GM08714 (cell line): ENCODE results near the gene MINK1.

Source experiments
- H3K4me3 ChIP-seq: fragments of 200-500 bp; sonication (Bioruptor generic); 2 replicates; pipeline ENCODE4 v1.5.1; 2014; ENCODE audit warnings: mild to moderate bottlenecking, low read length, inconsistent platforms
- ZNF274 ChIP-seq: IDR thresholded peaks from 2 replicates; pipeline ENCODE4 v1.6.1; 2012; ENCODE audit warnings: mild to moderate bottlenecking, low read depth, low read length

Gene MINK1

DNA sequence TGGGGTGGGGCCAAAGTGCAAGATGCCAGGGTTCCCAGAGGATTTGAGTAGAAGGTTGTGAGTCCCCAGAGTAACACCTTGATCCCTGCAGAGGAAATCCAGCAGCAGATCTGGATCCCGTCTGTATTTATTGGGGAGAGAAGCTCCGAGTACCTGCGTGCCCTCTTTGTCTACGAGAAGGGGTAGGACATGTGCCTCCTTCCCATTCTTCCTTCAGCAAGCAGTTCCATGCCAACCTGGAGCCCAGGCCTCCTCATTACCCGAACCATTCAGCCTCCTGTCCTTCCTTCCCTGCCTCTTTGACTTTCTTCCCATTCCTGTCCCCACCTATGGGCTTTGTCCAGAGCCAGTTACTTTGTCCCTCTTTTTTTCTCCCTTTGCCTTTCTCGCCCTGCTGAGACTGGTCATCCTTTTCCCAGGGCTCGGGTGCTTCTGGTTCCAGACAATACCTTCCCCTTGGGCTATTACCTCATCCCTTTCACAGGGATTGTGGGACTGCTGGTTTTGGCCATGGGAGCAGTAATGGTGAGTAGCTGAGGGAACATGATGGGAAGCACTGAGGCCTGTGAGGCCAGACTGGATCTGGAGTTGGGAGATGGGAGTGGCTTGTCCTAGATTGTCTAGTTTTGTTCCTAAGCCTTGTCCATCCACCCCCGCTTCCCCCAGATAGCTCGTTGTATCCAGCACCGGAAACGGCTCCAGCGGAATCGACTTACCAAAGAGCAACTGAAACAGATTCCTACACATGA, 109.8 kb downstream of the MINK1 start:
- H3K4me3 ChIP-seq, result no peak overlapping the region
- TF ChIP-seq ZNF274, result no peak

GRCh38 chr17:4944163-4944553, 111.0 kb downstream of the MINK1 start:
- peak overlapping the region; percentile 95; the same call in 1 of the 2 replicates for H3K4me3 ChIP-seq
- no peak for TF ChIP-seq ZNF274

- H3K4me3 ChIP-seq, result peak overlapping the region; percentile 95; the same call in 1 of the 2 replicates
Measured at GRCh38 chr17:4944554-4945175, 111.5 kb downstream of the MINK1 start.

DNA sequence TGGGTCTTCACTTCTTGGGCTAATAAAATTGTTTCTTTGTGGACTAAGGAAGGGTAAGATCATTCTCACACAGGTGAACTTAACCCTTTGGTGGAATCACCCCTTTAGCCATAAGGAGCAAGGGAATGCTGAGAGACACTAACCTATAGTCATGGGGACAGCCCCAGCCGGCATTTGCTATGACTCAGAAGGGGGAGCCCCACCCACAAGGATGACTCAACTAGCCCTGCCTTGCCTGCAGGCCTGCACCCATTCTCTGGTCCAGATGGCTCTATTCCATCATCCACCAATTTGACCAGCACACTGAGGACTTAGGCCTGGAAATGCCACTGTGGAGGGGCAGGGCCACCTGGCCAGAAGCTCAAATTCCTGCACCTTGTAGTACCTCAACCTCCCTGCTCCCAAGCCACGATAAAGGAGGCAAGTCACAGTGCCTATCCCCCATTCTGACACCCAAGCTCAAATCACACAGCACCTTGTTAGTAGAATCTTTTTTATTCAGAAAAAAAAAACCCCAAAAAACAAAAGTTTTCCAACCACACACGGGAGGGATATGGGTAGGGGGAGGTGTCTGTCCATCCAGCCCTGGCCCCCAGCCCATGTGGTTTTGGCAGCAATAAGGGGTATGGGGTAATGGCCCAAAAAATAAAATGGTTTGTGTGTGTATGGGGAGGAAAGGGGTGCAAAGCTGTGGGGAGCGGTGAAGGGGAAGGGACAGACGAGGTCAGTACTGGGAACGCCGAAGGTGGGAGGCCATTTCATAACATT, 112.2 kb downstream of the MINK1 start:
- TF ChIP-seq ZNF274, result no peak
- H3K4me3 ChIP-seq, result peak overlapping the region; percentile 95

More at GRCh38 chr17:4944554-4945175, 111.5 kb downstream of the MINK1 start:
- TF ChIP-seq ZNF274, result no peak

DNA sequence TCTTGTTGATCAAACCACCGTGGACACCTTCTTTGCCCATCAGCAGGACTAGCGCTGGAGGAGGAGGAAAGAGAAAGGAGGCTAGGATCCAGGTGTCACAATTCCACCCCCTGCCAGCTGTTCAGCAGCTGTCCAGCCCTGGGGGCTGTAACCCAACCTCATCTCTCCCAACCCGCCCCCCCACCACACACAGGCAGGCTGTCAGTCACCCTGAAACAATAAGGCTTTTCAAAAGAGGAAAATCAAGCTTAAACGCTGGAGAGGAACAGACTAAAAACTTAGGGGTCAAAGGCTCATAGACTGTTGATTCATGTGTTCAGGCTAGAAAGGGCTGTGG, 112.8 kb downstream of the MINK1 start:
- no peak for TF ChIP-seq ZNF274

GRCh38 chr17:4946312-4946976, 113.3 kb downstream of the MINK1 start:
- H3K4me3 ChIP-seq, result peak overlapping the region; percentile 95
- no peak for TF ChIP-seq ZNF274

More for the DNA sequence above, 112.8 kb downstream of the MINK1 start:
- H3K4me3 ChIP-seq, result peak overlapping the region; percentile 95

DNA sequence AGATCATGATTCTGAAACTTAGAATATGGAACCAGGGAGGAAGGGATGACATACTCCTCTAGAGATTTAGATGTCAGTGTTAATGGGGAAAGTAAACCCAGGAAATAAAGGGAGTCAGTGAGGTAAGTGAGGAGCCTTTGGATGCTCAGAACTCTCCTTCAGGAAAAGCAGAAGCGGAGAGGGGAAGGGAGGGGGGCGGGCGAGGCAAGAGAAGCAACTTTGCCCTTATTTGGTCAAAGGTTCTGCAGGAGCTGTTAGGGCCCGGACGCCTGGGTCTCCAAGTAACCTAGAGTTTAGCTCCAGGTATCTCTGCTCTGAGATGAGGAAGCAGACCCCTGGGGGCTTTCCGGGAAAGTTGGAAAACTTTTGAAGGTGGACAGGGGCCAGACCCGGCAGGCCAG, 113.9 kb downstream of the MINK1 start:
- peak overlapping the region; percentile 95 for H3K4me3 ChIP-seq
- no peak for TF ChIP-seq ZNF274
